ENCODE results near the gene PDE4B.

GRCh38 chr1:66140072-66140471 lies 347.4 kb downstream of the PDE4B start:
- TF ChIP-seq POLR2A (IDR thresholded peaks at IDR 0.05) = no peak
- TF ChIP-seq CTCF (IDR thresholded peaks at IDR 0.05) = no peak
- no peak for TF ChIP-seq POLR2AphosphoS5 (IDR thresholded peaks at IDR 0.05)
